Measurements from ENCODE around the gene NMRAL1. TPM values are rescaled to one million over a fixed set of nuclear protein-coding genes. Genes with fewer than 3 reads are reported as not detected.

The NMRAL1 gene
- 41.3 and 49.3 TPM in 2 replicates for total RNA-seq

DNA sequence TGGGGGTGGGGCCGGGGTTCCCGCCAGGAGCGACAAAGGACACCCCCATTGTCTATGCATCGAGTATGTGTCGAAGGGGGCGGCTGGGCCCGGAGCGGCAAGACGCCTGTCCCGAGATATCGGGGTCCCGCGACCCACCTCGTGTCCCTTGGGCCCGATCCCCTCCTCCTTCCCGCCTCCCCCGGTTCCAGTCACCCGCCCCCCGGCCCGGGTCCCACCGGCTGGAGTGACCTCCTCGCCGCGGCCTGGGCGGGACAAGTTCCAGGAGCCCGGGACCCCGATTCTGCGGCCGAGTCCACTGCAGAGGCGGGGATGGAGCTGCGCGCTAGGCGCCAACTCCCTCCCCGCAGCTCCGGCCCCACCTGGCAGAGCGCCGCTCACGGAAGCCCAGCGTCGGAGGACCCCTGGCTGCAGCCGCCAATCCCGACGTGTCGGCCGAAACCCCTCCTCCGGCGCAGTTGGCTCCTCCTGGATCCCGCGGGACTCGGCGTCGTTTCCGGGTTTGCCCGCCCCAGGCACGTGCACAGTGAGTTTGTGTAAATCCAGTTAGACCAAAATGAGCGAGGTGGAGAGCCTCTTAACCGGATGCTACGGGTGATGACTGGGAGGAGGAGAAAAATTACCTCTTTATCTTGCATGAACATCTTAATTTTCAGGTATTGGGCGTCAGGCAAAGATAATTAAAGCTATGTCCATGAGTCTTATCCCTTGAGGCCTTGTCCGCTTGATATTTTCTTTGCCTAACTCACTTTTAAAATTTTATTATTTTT lies at the start of gene NMRAL1:
Gene NMRAL1, minus strand, starts transcription at position 434 of the 770 bp plus-strand sequence. CDS start 493 bp downstream, outside the sequence.

DNA sequence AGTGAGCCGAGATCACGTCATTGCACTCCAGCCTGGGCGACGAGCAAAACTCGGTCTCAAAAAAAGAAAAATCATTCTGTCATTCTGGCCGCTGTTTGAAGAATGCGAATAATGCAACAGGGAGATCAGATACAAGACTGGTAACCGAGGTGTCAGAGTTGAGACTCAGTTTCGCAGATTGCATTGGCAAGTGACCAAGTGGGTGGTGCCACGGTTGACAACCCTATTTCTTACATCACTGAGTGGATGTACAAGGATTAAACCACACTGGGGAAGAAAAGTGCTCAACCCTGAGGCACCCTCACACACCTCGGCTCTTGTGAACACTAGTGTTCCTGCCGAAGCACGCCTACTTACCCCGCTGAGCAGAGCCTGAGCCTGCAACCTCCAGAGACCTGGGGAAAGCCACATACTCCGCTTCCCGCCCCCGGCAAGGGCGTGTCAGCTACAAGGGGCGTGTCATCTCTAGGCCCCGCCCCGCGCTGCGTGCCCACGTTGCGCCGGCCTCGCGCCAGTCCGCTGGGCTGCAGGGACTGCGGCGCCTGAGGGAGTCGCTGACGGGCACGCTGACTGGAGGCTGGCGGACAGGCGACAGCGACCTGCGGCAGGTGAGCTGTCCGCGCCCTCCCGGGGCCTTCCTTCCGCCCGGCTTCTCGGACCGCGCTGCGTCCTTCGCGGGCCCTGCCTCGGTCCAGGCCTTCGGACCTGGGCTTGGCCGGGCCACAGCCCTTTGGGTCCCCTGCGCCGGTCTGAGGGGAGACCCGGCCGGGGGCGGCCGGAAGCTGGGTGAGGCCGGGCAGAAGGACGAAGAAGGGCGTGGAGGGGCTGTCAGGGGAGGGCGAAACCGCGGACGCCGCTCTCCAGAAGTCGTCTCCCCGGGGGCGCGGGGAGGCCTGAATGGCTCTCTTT lies 1.7 kb upstream of the NMRAL1 start, which contains the start of gene HMOX2:
Gene HMOX2, plus strand, starts transcription at position 519 of the 909 bp plus-strand sequence. CDS start 29,127 bp downstream, outside the sequence.

DNA sequence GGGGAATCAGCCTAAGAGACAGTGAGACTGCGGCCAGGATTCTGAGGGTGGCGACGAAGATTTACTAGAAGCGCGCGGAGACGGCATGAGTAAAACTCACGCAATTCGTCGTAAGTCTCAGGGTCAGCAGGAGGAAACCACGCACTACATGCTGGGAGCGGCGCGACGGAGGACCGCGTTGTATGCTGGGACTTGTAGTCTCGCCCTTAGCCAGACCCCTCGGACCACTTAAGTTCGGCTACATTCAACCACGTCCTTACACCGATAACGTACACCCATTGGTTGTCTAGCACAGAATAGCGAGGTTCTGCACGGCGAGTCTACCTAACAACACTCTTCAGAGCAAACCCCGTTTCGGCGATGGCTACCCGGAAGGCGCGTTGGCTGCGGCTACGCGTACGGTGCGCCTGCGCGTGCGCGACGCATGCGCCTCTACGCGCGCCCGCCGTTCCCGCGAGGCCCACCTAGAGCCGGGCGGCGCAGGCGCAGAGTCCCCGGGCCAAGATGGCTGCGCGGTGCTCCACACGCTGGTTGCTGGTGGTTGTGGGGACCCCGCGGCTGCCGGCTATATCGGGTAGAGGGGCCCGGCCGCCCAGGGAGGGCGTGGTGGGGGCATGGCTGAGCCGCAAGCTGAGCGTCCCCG lies 48.9 kb downstream of the NMRAL1 start, which contains the start of gene DNAJA3:
Gene DNAJA3, plus strand, starts transcription at position 491 of the 643 bp plus-strand sequence. Its CDS starts 14 bp downstream, at position 505.

DNA sequence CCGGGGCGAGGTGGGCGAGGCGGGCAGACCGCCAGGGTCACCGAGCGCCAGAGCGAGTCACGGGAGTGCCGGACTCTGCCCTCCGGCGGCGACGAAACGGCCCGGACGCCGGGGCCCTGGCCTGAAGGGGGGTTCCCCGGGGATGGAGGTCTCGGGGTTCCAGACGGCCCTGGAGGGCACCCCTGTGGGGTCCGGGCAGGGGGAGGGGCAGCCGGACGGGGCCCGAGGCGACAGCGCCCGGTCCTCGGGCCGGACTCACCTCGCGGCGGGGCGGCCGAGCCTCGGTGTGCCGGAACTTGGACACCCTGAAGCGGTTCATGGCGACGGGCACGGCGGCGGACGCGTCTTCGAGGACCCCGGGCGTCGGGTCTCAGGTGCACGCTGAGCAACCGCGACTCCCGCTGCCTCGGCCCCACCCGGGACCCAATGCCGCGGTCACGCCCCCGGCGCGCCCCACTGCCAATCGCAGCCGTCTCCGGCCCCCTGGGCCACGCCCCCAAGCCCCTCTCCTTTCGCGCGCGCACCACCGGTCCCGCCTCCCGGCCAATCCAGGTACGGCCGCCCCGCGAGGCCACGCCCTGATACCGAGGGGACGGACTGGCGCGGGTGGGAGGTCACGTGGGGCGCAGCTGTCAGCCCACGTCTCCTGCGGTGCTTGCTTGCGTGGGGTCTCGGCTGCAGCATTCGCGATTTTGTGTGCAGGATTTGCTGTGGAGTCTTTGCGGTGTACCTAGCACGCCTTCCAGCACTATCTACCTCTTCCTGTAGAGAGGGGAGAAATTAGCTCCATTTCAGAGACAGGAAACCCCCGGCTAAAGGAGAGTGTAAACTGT lies 58.0 kb downstream of the NMRAL1 start, which contains the start of gene CORO7:
Gene CORO7, minus strand, starts transcription at position 397 of the 833 bp plus-strand sequence. Its CDS starts 78 bp downstream, at position 319.

Other genes with a start within 250 kb of the NMRAL1 start
- gene SRL, start 232.5 kb downstream of the NMRAL1 start, total RNA-seq, result 0.13 TPM in 1 of 2 replicates, not detected in the other
- 3.8 and 7.4 TPM in 2 replicates for gene TFAP4, start 201.6 kb downstream of the NMRAL1 start, total RNA-seq
- 5.9 and 7.8 TPM in 2 replicates for gene GLIS2, start 158.6 kb downstream of the NMRAL1 start, total RNA-seq
- gene PAM16, start 123.3 kb downstream of the NMRAL1 start, total RNA-seq, result 13.6 and 23.2 TPM in 2 replicates
- gene VASN, start 102.8 kb downstream of the NMRAL1 start, total RNA-seq, result 137 and 148 TPM in 2 replicates
- gene CORO7, start 58.0 kb downstream of the NMRAL1 start, total RNA-seq, result 11.2 and 20.1 TPM in 2 replicates
- gene DNAJA3, start 48.8 kb downstream of the NMRAL1 start, total RNA-seq, result 61.3 and 69.2 TPM in 2 replicates
- 43.5 and 46.5 TPM in 2 replicates for gene HMOX2, start 1.8 kb upstream of the NMRAL1 start, total RNA-seq
- 16.1 and 25.0 TPM in 2 replicates for gene CDIP1, start 64.1 kb upstream of the NMRAL1 start, total RNA-seq
- gene C16orf96, start 81.7 kb upstream of the NMRAL1 start, total RNA-seq, result 0.07 TPM in 1 of 2 replicates, not detected in the other
- gene UBALD1, start 140.3 kb upstream of the NMRAL1 start, total RNA-seq, result 3.5 and 7.0 TPM in 2 replicates
- gene MGRN1, start 150.2 kb upstream of the NMRAL1 start, total RNA-seq, result 38.8 and 56.0 TPM in 2 replicates
- gene NUDT16L1, start 218.9 kb upstream of the NMRAL1 start, total RNA-seq, result 22.6 and 23.5 TPM in 2 replicates

Data from smooth muscle cell of the pulmonary artery (primary cell).